SK-N-SH treated with all-trans-retinoic acid at 6 μM for 48 hours (cell line): Measurements from ENCODE around the gene ARID5B.

Experiments used
- ARNTL ChIP-seq: fragments of 450-650 bp; formaldehyde crosslinking; IDR thresholded peaks from 2 replicates; pipeline ENCODE4 v1.5.0; 2020; ENCODE audit warnings: low read depth, mild to moderate bottlenecking, moderate library complexity, borderline replicate concordance
- CREB5 ChIP-seq: fragments of 250-450 bp; sonication (Bioruptor Pico); IDR thresholded peaks from 2 replicates; pipeline ENCODE4 v1.5.1; 2020; ENCODE audit warnings: low read depth, mild to moderate bottlenecking, moderate library complexity
- OSR1 ChIP-seq: fragments of 250-450 bp; sonication (Bioruptor Pico); IDR thresholded peaks from 2 replicates; pipeline ENCODE4 v1.8.0; 2022; ENCODE audit warnings: moderate library complexity, mild to moderate bottlenecking, inconsistent platforms
- RARB ChIP-seq: fragments of 250-450 bp; sonication (Bioruptor Pico); IDR thresholded peaks from 2 replicates; pipeline ENCODE4 v1.8.0; 2021; ENCODE audit warnings: mild to moderate bottlenecking, moderate library complexity
- TCF4 ChIP-seq: fragments of 250-450 bp; sonication (Bioruptor Pico); IDR thresholded peaks from 2 replicates; pipeline ENCODE4 v1.8.0; 2021; ENCODE audit warnings: mild to moderate bottlenecking, moderate library complexity, borderline replicate concordance
- TSHZ2 ChIP-seq: fragments of 250-450 bp; sonication (Bioruptor Pico); IDR thresholded peaks from 2 replicates; pipeline ENCODE4 v1.5.0; 2020; ENCODE audit warnings: mild to moderate bottlenecking, moderate library complexity
- ZC3H10 ChIP-seq: fragments of 250-450 bp; sonication (Bioruptor Pico); IDR thresholded peaks from 2 replicates; pipeline ENCODE4 v1.5.1; 2021; ENCODE audit warnings: mild to moderate bottlenecking, moderate library complexity
- ZFP3 ChIP-seq: fragments of 250-450 bp; sonication (Bioruptor Pico); IDR thresholded peaks from 2 replicates; pipeline ENCODE4 v1.5.0; 2020; ENCODE audit warnings: mild to moderate bottlenecking, moderate library complexity
- ZFP30 ChIP-seq: fragments of 450-650 bp; formaldehyde crosslinking; IDR thresholded peaks from 2 replicates; pipeline ENCODE4 v1.5.0; 2022; ENCODE audit warnings: mild to moderate bottlenecking, moderate library complexity
- ZNF70 ChIP-seq: fragments of 450-650 bp; formaldehyde crosslinking; IDR thresholded peaks from 2 replicates; pipeline ENCODE4 v1.5.0; 2020; ENCODE audit warnings: mild to moderate bottlenecking, moderate library complexity
- ZNF8 ChIP-seq: fragments of 450-650 bp; formaldehyde crosslinking; IDR thresholded peaks from 2 replicates; pipeline ENCODE4 v1.5.0; 2020; ENCODE audit warnings: mild to moderate bottlenecking, moderate library complexity
- TF ChIP-seq, protein P1 (sequence below): fragments of 250-450 bp; sonication (Bioruptor Pico); IDR thresholded peaks from 2 replicates; pipeline ENCODE4 v1.8.0; 2020; ENCODE audit warnings: mild to moderate bottlenecking, moderate library complexity, borderline replicate concordance

- TF ChIP-seq TSHZ2 (CRISPR knock-in tag) (no peak), ZC3H10 (no peak), ZNF8 (CRISPR knock-in tag) (no peak), RARB (CRISPR knock-in tag) (no peak), ZFP30 (CRISPR knock-in tag) (no peak), OSR1 (CRISPR knock-in tag) (no peak), TCF4 (CRISPR knock-in tag) (no peak), CREB5 (no peak), ZFP3 (no peak), ZNF70 (no peak), ARNTL (no peak)
- TF ChIP-seq, protein P1, sequence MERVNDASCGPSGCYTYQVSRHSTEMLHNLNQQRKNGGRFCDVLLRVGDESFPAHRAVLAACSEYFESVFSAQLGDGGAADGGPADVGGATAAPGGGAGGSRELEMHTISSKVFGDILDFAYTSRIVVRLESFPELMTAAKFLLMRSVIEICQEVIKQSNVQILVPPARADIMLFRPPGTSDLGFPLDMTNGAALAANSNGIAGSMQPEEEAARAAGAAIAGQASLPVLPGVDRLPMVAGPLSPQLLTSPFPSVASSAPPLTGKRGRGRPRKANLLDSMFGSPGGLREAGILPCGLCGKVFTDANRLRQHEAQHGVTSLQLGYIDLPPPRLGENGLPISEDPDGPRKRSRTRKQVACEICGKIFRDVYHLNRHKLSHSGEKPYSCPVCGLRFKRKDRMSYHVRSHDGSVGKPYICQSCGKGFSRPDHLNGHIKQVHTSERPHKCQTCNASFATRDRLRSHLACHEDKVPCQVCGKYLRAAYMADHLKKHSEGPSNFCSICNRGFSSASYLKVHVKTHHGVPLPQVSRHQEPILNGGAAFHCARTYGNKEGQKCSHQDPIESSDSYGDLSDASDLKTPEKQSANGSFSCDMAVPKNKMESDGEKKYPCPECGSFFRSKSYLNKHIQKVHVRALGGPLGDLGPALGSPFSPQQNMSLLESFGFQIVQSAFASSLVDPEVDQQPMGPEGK (CRISPR knock-in tag), result no peak
Observed at GRCh38 chr10:62015994-62016393, 114.5 kb downstream of the ARID5B start.
